ENCODE results near the gene CCDC91. TPM values are rescaled to one million over a fixed set of nuclear protein-coding genes. Genes with fewer than 3 reads are reported as not detected.

Gene CCDC91
- total RNA-seq, 2 experiments from 2014 or later, result 52.9 to 55.3 TPM

DNA sequence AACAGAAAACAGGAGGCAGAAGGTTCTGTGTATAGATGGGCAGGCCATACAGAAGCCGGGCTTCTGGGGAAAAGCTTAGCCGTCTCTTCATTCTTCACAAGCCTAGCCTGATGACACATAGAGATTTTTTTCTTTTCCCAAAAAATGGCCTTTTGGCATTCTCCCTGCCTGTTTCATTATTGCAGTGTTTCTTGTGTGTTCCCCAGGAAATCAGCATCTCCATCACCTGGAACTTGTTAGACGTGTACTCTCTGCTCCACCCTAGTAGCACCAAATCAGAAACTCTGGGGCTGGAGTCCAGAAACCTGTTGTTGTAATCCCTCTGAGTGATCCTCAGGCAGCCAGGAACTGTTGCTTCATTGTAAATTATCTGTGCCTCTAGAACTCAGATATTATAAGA is 388.1 kb downstream of the CCDC91 start:
- H3K27me3 Mint-ChIP-seq, result no peaks in the 10 kb centered on the region
- Histone ChIP-seq H3K4me3 (ENCODE audit: low read length) (no peak overlapping the region), H3K36me3 (ENCODE audit: insufficient read depth, low read length) (no peaks in the 10 kb centered on the region), H3K9me3 (ENCODE audit: control insufficient read depth in 1 of 2, insufficient read depth in 1 of 2, low read length in 2 of 2) (no peaks in the 10 kb centered on the region), H3K27me3 (ENCODE audit: control insufficient read depth in 1 of 2, insufficient read depth in 2 of 2, low read length in 2 of 2) (no peaks in the 10 kb centered on the region), H3K4me1 (ENCODE audit: insufficient read depth, low read length) (no peaks in the 10 kb centered on the region), H3K27ac (ENCODE audit: low read depth in 1 of 2, low read length in 2 of 2) (no peak overlapping the region)
- H3K4me3 Mint-ChIP-seq, result no peak overlapping the region
- H3K9me3 Mint-ChIP-seq, result peaks cover 1% of the 10 kb centered on the region
- CTCF ChIA-PET, result interaction anchor here (1.0 kb wide), 1 partner anchor 18 kb away, joined by 4 read pairs; no protein-coding TSS in a partner anchor
- no peak for ATAC-seq (ENCODE audit: poor library complexity)
- intact Hi-C loops (cut with DNase I, micrococcal nuclease), result no loop called here
- TF ChIP-seq CTCF (IDR thresholded peaks at IDR 0.05), result no peak
- H3K36me3 Mint-ChIP-seq (ENCODE audit: low read depth), result no peaks in the 10 kb centered on the region
- H3K27ac Mint-ChIP-seq, result no peak overlapping the region
- DNase-seq, result no peak
- POLR2A ChIA-PET, result no interaction called here
- no peaks in the 10 kb centered on the region for H3K4me1 Mint-ChIP-seq (ENCODE audit: low read depth)

DNA sequence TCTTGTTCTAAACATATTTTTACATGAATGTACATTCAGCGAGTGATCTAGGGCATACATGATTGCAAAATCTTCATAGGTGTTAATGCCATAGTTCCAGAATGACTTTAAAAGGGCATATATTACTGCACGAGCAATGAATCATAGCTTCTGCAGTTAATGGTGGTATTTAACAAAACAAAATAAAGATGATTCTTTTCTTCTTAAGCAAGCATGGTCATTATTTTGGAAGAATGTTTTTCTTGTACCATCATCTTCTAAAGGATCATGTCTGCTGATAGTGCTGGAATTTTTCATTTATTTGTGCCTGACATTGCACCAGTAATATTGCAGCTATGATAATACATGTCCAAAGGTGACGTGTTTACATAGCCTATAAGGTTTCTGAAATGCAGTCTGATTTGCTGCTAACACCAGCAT is 388.6 kb downstream of the CCDC91 start:
- no peaks in the 10 kb centered on the region for H3K9me3 ChIP-seq (ENCODE audit: control insufficient read depth in 1 of 2, insufficient read depth in 1 of 2, low read length in 2 of 2)
- no peak overlapping the region for H3K27ac ChIP-seq (ENCODE audit: low read depth in 1 of 2, low read length in 2 of 2)
- intact Hi-C loops (cut with DNase I, micrococcal nuclease), result no loop called here
- CTCF ChIA-PET, result no interaction called here
- POLR2A ChIA-PET, result no interaction called here
- H3K4me1 ChIP-seq (ENCODE audit: insufficient read depth, low read length), result no peaks in the 10 kb centered on the region
- H3K4me1 Mint-ChIP-seq (ENCODE audit: low read depth), result no peaks in the 10 kb centered on the region
- no peak for TF ChIP-seq CTCF (IDR thresholded peaks at IDR 0.05)
- no peak overlapping the region for H3K4me3 ChIP-seq (ENCODE audit: low read length)
- no peaks in the 10 kb centered on the region for H3K27me3 Mint-ChIP-seq
- no peak overlapping the region for H3K27ac Mint-ChIP-seq
- no peaks in the 10 kb centered on the region for H3K36me3 Mint-ChIP-seq (ENCODE audit: low read depth)
- H3K4me3 Mint-ChIP-seq, result no peak overlapping the region
- H3K9me3 Mint-ChIP-seq, result peaks cover 1% of the 10 kb centered on the region
- no peak for DNase-seq
- ATAC-seq (ENCODE audit: poor library complexity), result no peak
- no peaks in the 10 kb centered on the region for H3K27me3 ChIP-seq (ENCODE audit: control insufficient read depth in 1 of 2, insufficient read depth in 2 of 2, low read length in 2 of 2)
- H3K36me3 ChIP-seq (ENCODE audit: insufficient read depth, low read length), result no peaks in the 10 kb centered on the region

GRCh38 chr12:28582672-28583376 is 392.6 kb downstream of the CCDC91 start:
- Mint-ChIP-seq H3K27ac (no peak overlapping the region), H3K4me1 (ENCODE audit: low read depth) (no peaks in the 10 kb centered on the region), H3K27me3 (no peaks in the 10 kb centered on the region), H3K9me3 (peaks cover 1% of the 10 kb centered on the region), H3K36me3 (ENCODE audit: low read depth) (no peaks in the 10 kb centered on the region), H3K4me3 (no peak overlapping the region)
- no peak overlapping the region for H3K27ac ChIP-seq (ENCODE audit: low read depth in 1 of 2, low read length in 2 of 2)
- POLR2A ChIA-PET, result no interaction called here
- no peaks in the 10 kb centered on the region for H3K9me3 ChIP-seq (ENCODE audit: control insufficient read depth in 1 of 2, insufficient read depth in 1 of 2, low read length in 2 of 2)
- H3K4me3 ChIP-seq (ENCODE audit: low read length), result no peak overlapping the region
- no peaks in the 10 kb centered on the region for H3K27me3 ChIP-seq (ENCODE audit: control insufficient read depth in 1 of 2, insufficient read depth in 2 of 2, low read length in 2 of 2)
- CTCF ChIA-PET, result no interaction called here
- TF ChIP-seq CTCF (IDR thresholded peaks at IDR 0.05), result no peak
- no peak for DNase-seq
- H3K4me1 ChIP-seq (ENCODE audit: insufficient read depth, low read length), result no peaks in the 10 kb centered on the region
- no peak for ATAC-seq (ENCODE audit: poor library complexity)
- intact Hi-C loops (cut with DNase I, micrococcal nuclease), result no loop called here
- no peaks in the 10 kb centered on the region for H3K36me3 ChIP-seq (ENCODE audit: insufficient read depth, low read length)
